Epithelial cell of esophagus (primary cell): Measurements from ENCODE around the gene OBP2A.

Experiments
- DNase-seq: peaks from one replicate; pipeline ENCODE4 v3.0.0; 2010; ENCODE audit warnings: low read depth
- H3K4me3 ChIP-seq: 2 replicates; pipeline ENCODE4 v1.5.1; 2011; ENCODE audit warnings: mild to moderate bottlenecking, low read length, control low read depth
- CTCF ChIP-seq: IDR thresholded peaks from 2 replicates; pipeline ENCODE4 v1.5.1; 2011; ENCODE audit warnings: low read depth, mild to moderate bottlenecking, low read length, control low read depth, inconsistent platforms; ENCODE audit not compliant: insufficient read depth; ENCODE audit errors: missing control alignments

The OBP2A gene

GRCh38 chr9:135586601-135587109, 40.7 kb downstream of the OBP2A start:
- no peak overlapping the region for H3K4me3 ChIP-seq
- DNase-seq: no peak
- no peak for TF ChIP-seq CTCF

GRCh38 chr9:135587658-135588057, 41.7 kb downstream of the OBP2A start:
- TF ChIP-seq CTCF: no peak

GRCh38 chr9:135588371-135588770, 42.4 kb downstream of the OBP2A start:
- no peak overlapping the region for H3K4me3 ChIP-seq
- no peak for DNase-seq
- TF ChIP-seq CTCF: no peak

More at GRCh38 chr9:135587658-135588057, 41.7 kb downstream of the OBP2A start:
- H3K4me3 ChIP-seq: no peak overlapping the region
- DNase-seq: no peak

GRCh38 chr9:135588886-135589595, 43.1 kb downstream of the OBP2A start:
- no peak overlapping the region for H3K4me3 ChIP-seq
- no peak for DNase-seq
- TF ChIP-seq CTCF: no peak

- no peak overlapping the region for H3K4me3 ChIP-seq
- no peak for DNase-seq
- TF ChIP-seq CTCF: no peak
Measured at GRCh38 chr9:135589596-135590485, 43.9 kb downstream of the OBP2A start.

- DNase-seq: no peak
- TF ChIP-seq CTCF: no peak
- no peak overlapping the region for H3K4me3 ChIP-seq
Measured at GRCh38 chr9:135590486-135591079, 44.7 kb downstream of the OBP2A start.
